SK-N-SH (cell line): ENCODE measurements around the gene SRGAP1. TPM values are rescaled to one million over a fixed set of nuclear protein-coding genes. Genes with fewer than 3 reads are reported as not detected.

ENCODE experiments used
- CTCF ChIA-PET: fragments of 300-600, 350-600 bp; formaldehyde crosslinking; extraction: SDS; loops from one replicate; lab custom pipeline; 2021; lab: Yijun Ruan, JAX
- POLR2A ChIA-PET: fragments of 350-600 bp; sonication (Branson Sonifier 250); formaldehyde crosslinking; extraction: SDS; loops from one replicate; lab custom pipeline; 2020; ENCODE audit warnings: antibody characterized with exemption, inconsistent platforms; lab: Yijun Ruan, JAX
- DNase-seq: peaks from one replicate; pipeline ENCODE4 v3.0.0; 2012
- H2AFZ ChIP-seq: fragments of 200-600 bp; sonication (generic); 2 replicates; pipeline ENCODE4 v1.8.1; 2016; ENCODE audit warnings: antibody characterized with exemption, mild to moderate bottlenecking, low read depth
- H3F3A ChIP-seq: fragments of 200-600 bp; sonication (generic); replicated peaks from 2 replicates; pipeline ENCODE3; 2016; ENCODE audit warnings: antibody characterized with exemption, mild to moderate bottlenecking; ENCODE audit not compliant: insufficient read depth
- H3K27ac ChIP-seq, 2 experiments: fragments of 200-500 bp in 1 of 2; fragments of 200-600 bp in 1 of 2; sonication (Bioruptor generic) in 1 of 2; sonication (generic), shearing (Covaris generic) in 1 of 2; 2 replicates each; pipeline versions ENCODE4 v1.5.1 to v1.6.1; 2014 to 2016; ENCODE audit warnings: low read depth in 2 of 2, inconsistent platforms in 1 of 2, low read length in 1 of 2, mild to moderate bottlenecking in 1 of 2, mixed read lengths in 1 of 2
- H3K27me3 ChIP-seq: fragments of 200-600 bp; sonication (generic), shearing (Covaris generic); 2 replicates; pipeline ENCODE4 v1.6.1; 2016; ENCODE audit warnings: mixed run types; ENCODE audit not compliant: insufficient read depth
- H3K36me3 ChIP-seq, 2 experiments: fragments of 200-500 bp in 1 of 2; fragments of 200-600 bp in 1 of 2; sonication (Bioruptor generic) in 1 of 2; sonication (generic) in 1 of 2; replicated peaks in 1 of 2; 2 replicates each; pipeline versions ENCODE3 to v1.5.1; 2014 to 2016; ENCODE audit warnings: low read length in 1 of 2, mild to moderate bottlenecking in 1 of 2; ENCODE audit not compliant: insufficient read depth in 2 of 2, control insufficient read depth in 1 of 2
- H3K4me1 ChIP-seq, 2 experiments: fragments of 200-500 bp in 1 of 2; fragments of 200-600 bp in 1 of 2; sonication (Bioruptor generic) in 1 of 2; sonication (generic), shearing (Covaris generic) in 1 of 2; 2 replicates each; pipeline versions ENCODE4 v1.5.1 to v1.6.1; 2014 to 2016; ENCODE audit warnings: low read depth in 1 of 2, low read length in 1 of 2, mixed run types in 1 of 2; ENCODE audit not compliant: insufficient read depth in 2 of 2, control insufficient read depth in 1 of 2
- H3K4me2 ChIP-seq: fragments of 200-600 bp; sonication (generic), shearing (Covaris generic); 2 replicates; pipeline ENCODE4 v1.6.1; 2017; ENCODE audit warnings: mixed run types
- H3K4me3 ChIP-seq, 2 experiments: fragments of 200-500 bp in 1 of 2; fragments of 200-600 bp in 1 of 2; sonication (Bioruptor generic) in 1 of 2; sonication (generic), shearing (Covaris generic) in 1 of 2; 2 replicates each; pipeline versions ENCODE4 v1.5.1 to v1.8.1; 2014 to 2016; ENCODE audit warnings: low read depth in 2 of 2, inconsistent platforms in 1 of 2, low read length in 1 of 2, mild to moderate bottlenecking in 1 of 2, mixed read lengths in 1 of 2, moderate library complexity in 1 of 2
- H3K79me2 ChIP-seq: fragments of 200-600 bp; sonication (generic); 2 replicates; pipeline ENCODE4 v1.8.1; 2017; ENCODE audit warnings: mild to moderate bottlenecking; ENCODE audit not compliant: insufficient read depth
- H3K9ac ChIP-seq: fragments of 200-600 bp; sonication (generic); 2 replicates; pipeline ENCODE4 v1.6.1; 2017; ENCODE audit warnings: mixed run types
- H3K9me2 ChIP-seq: fragments of 200-600 bp; sonication (generic); 2 replicates; pipeline ENCODE4 v1.6.1; 2017; ENCODE audit warnings: mixed run types
- H3K9me3 ChIP-seq: fragments of 200-600 bp; sonication (generic); 2 replicates; pipeline ENCODE4 v1.6.1; 2017; ENCODE audit warnings: mixed run types, mild to moderate bottlenecking, moderate library complexity
- H4K20me1 ChIP-seq: fragments of 200-600 bp; sonication (generic); 2 replicates; pipeline ENCODE4 v1.6.1; 2017; ENCODE audit warnings: mild to moderate bottlenecking, mixed run types; ENCODE audit not compliant: insufficient read depth
- ELF1 ChIP-seq: IDR thresholded peaks from 2 replicates; pipeline ENCODE4 v1.4.0; 2012
- EP300 ChIP-seq, 2 experiments: IDR thresholded peaks; 2 replicates each; pipeline versions ENCODE4 v1.4.0 to v1.6.1; 2012; ENCODE audit warnings: borderline replicate concordance in 1 of 2, low read depth in 1 of 2, low read length in 1 of 2
- FOSL2 ChIP-seq: IDR thresholded peaks from 2 replicates; pipeline ENCODE4 v1.4.0; 2012; ENCODE audit warnings: low read depth, mild to moderate bottlenecking, moderate library complexity, borderline replicate concordance
- FOXJ3 ChIP-seq: sonication (generic); formaldehyde crosslinking; IDR thresholded peaks from 2 replicates; pipeline ENCODE4 v1.5.1; 2020; ENCODE audit warnings: mild to moderate bottlenecking, missing genetic modification reagents
- GATA2 ChIP-seq: sonication (generic); formaldehyde crosslinking; IDR thresholded peaks from 2 replicates; pipeline ENCODE4 v1.5.0; 2020; ENCODE audit warnings: mild to moderate bottlenecking, missing genetic modification reagents
- JUND ChIP-seq: IDR thresholded peaks from 2 replicates; pipeline ENCODE4 v1.4.0; 2012
- MEF2A ChIP-seq: IDR thresholded peaks from 2 replicates; pipeline ENCODE4 v1.4.0; 2012; ENCODE audit warnings: low read depth, borderline replicate concordance
- RCOR1 ChIP-seq: fragments of 150-350 bp; IDR thresholded peaks from 2 replicates; pipeline ENCODE4 v1.6.1; 2017; ENCODE audit warnings: antibody characterized with exemption, low read length
- TAF1 ChIP-seq: IDR thresholded peaks from 2 replicates; pipeline ENCODE4 v1.6.1; 2012; ENCODE audit warnings: low read depth, mild to moderate bottlenecking, low read length, moderate library complexity, borderline replicate concordance
- TCF12 ChIP-seq: IDR thresholded peaks from 2 replicates; pipeline ENCODE4 v1.4.0; 2012
- TEAD4 ChIP-seq: IDR thresholded peaks from 2 replicates; pipeline ENCODE4 v1.4.0; 2012; ENCODE audit warnings: mild to moderate bottlenecking, borderline replicate concordance; ENCODE audit not compliant: insufficient read depth
- YY1 ChIP-seq: IDR thresholded peaks from 2 replicates; pipeline ENCODE4 v1.4.0; 2012; ENCODE audit warnings: low read depth, mild to moderate bottlenecking
- WGBS: methylation state at CpG from one replicate; pipeline ENCODE4 v1.1.6; 2017; ENCODE audit warnings: low lambda C conversion rate; 5-methylcytosine and 5-hydroxymethylcytosine counted together
- polyA plus RNA-seq, 3 experiments: library from polyadenylated mRNA; depleted of rRNA; stranded (reverse); fragments of >200 nt; gene quantifications; 2 replicates each; pipeline ENCODE4 v1.2.3, GENCODE V29; 2012
- TF ChIP-seq, protein P1 (sequence below): fragments of 150-350 bp; IDR thresholded peaks from 2 replicates; pipeline ENCODE4 v1.6.1; 2016; ENCODE audit warnings: mild to moderate bottlenecking, low read depth, low read length
- TF ChIP-seq, protein P2 (sequence below): IDR thresholded peaks from 2 replicates; pipeline ENCODE4; 2012
- TF ChIP-seq, protein P3 (sequence below): IDR thresholded peaks from 2 replicates; pipeline ENCODE4 v1.6.1; 2012; ENCODE audit warnings: mild to moderate bottlenecking, low read depth, low read length, moderate library complexity
- TF ChIP-seq, protein P4 (sequence below): fragments of 150-350 bp; IDR thresholded peaks from 2 replicates; pipeline ENCODE4 v1.6.1; 2017; ENCODE audit warnings: antibody characterized with exemption, low read length, low read depth, borderline replicate concordance
- TF ChIP-seq, protein P5 (sequence below): IDR thresholded peaks from 2 replicates; pipeline ENCODE4 v1.4.0; 2012; ENCODE audit warnings: low read depth

SRGAP1 gene
- polyA plus RNA-seq, 1 of the 3 experiments (the other 2 are of a cell fraction): 2.6 TPM

DNA sequence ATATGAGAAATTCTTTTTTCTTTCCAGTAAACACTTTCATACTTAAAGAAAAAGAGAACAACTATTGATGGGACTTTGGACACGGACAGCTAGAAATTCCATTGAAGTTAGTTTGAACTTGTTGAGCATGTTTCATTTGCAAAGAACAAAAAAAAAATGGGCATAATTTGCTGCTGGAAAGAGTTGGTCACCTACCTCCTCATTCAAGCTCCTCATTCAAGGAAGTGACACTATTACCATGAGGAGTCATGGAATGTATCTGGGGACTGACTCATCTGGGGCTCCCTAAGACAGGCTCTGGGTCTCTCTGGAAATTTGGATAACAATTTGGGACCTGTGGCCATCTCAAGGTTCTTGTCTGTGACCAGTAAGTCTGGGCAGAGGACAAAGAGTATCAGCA is 327.2 kb downstream of the SRGAP1 start:
- TF ChIP-seq JUND (peak; percentile 45; the same call in 1 of the 2 replicates), TCF12 (peak; percentile 38; the same call in 1 of the 2 replicates), TEAD4 (no peak), RCOR1 (no peak), FOSL2 (peak; percentile 54; the same call in 1 of the 2 replicates), MEF2A (no peak), YY1 (no peak), EP300 (IDR thresholded peaks at IDR 0.05; ENCODE audit: borderline replicate concordance in 1 of 2, low read depth in 1 of 2, low read length in 1 of 2) (peak in 1 of 2 experiments; percentile 66; a peak in 2 of 4 replicates)
- TF ChIP-seq, protein P1, sequence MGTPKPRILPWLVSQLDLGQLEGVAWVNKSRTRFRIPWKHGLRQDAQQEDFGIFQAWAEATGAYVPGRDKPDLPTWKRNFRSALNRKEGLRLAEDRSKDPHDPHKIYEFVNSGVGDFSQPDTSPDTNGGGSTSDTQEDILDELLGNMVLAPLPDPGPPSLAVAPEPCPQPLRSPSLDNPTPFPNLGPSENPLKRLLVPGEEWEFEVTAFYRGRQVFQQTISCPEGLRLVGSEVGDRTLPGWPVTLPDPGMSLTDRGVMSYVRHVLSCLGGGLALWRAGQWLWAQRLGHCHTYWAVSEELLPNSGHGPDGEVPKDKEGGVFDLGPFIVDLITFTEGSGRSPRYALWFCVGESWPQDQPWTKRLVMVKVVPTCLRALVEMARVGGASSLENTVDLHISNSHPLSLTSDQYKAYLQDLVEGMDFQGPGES: no peak
- TF ChIP-seq, protein P2, sequence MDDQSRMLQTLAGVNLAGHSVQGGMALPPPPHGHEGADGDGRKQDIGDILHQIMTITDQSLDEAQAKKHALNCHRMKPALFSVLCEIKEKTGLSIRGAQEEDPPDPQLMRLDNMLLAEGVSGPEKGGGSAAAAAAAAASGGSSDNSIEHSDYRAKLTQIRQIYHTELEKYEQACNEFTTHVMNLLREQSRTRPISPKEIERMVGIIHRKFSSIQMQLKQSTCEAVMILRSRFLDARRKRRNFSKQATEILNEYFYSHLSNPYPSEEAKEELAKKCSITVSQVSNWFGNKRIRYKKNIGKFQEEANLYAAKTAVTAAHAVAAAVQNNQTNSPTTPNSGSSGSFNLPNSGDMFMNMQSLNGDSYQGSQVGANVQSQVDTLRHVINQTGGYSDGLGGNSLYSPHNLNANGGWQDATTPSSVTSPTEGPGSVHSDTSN: 0 out of 2 replicates have a peak, but pooled peaks have one; percentile 6
- no peak overlapping the region for H3K4me3 ChIP-seq
- ChIA-PET POLR2A (no interaction called here), CTCF (interaction anchor here (2.1 kb wide), 1 partner anchor 10 kb away, joined by 8 read pairs; no protein-coding TSS in a partner anchor)
- 0 out of 2 replicates have a peak overlapping the region, but pooled peaks have one; percentile 24 for H2AFZ ChIP-seq
- H3K36me3 ChIP-seq: no peaks in the 10 kb centered on the region
- no peaks in the 10 kb centered on the region for H3K9me2 ChIP-seq
- H3K4me2 ChIP-seq: peak overlapping the region; percentile 20; the same call in 1 of the 2 replicates
- WGBS: 17% methylated on average over 1 of the region's 1 CpG
- H3K9ac ChIP-seq: peak overlapping the region; percentile 39; the same call in 1 of the 2 replicates
- no peak for DNase-seq
- peaks cover 18% of the 10 kb centered on the region for H3F3A ChIP-seq
- H3K4me1 ChIP-seq: peaks cover 2 to 25% of the 10 kb centered on the region in 2 experiments; a peak in 2 of 4 replicates
- H3K27ac ChIP-seq: peak overlapping the region in 1 of 2 experiments; percentile 71; a peak in 2 of 4 replicates
- H3K9me3 ChIP-seq: no peaks in the 10 kb centered on the region
- no peaks in the 10 kb centered on the region for H4K20me1 ChIP-seq
- H3K27me3 ChIP-seq: no peaks in the 10 kb centered on the region
- no peaks in the 10 kb centered on the region for H3K79me2 ChIP-seq

DNA sequence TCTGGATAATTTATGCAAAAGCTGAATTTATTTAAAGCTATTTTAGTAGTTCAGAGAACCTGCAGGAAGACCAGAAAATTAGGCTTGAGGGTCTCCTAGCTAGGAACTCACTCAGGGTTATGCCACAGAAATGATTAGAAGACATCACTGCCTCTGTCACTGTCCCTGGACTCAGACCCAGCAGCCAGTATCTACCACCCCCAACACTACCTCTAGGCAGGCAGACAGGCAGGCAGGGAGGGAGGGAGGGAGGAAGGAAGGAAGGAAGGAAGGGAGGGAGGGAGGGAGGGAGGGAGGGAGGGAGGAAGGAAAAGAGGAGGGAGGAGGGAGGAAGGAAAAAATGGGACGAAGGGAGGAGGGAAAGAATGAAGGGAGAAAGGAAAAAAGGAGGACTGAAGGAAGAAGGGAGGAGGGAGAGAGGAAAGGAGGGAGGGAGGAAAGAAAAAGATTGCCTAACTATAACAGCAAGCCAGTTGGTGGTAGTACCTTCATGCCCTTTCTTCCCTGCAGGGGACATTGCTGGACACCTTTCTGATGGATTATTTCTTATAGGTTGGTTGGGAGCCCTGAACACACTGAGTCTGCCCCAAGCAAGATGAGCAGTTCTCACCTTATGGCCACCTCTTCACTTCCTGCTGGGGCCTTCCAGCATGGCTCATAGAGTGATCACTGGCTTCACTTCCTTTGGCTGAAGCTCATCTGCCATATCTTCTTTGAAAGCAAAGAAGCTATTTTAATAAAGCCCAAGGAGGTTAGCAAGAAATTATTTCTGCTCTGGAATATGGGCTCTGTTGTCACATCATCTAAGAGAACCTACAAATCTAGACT is 327.9 kb downstream of the SRGAP1 start:
- Histone ChIP-seq H3K36me3 (no peaks in the 10 kb centered on the region), H2AFZ (no peak overlapping the region), H4K20me1 (no peaks in the 10 kb centered on the region), H3K27ac (peak overlapping the region in 1 of 2 experiments; percentile 71; a peak in 2 of 4 replicates), H3K27me3 (no peaks in the 10 kb centered on the region), H3K9me3 (no peaks in the 10 kb centered on the region), H3K9ac (peak overlapping the region; percentile 39; the same call in 1 of the 2 replicates), H3F3A (peaks cover 21% of the 10 kb centered on the region), H3K4me3 (no peak overlapping the region), H3K9me2 (no peaks in the 10 kb centered on the region), H3K4me2 (peak overlapping the region; percentile 20; the same call in 1 of the 2 replicates), H3K4me1 (peaks cover 2 to 25% of the 10 kb centered on the region in 2 experiments; a peak in 2 of 4 replicates), H3K79me2 (no peaks in the 10 kb centered on the region)
- ChIA-PET POLR2A (no interaction called here), CTCF (interaction anchor here (1.1 to 2.1 kb wide), 2 partner anchors 9 to 13 kb away, joined by 3 to 8 read pairs; no protein-coding TSS in a partner anchor)
- DNase-seq: no peak
- WGBS: 47% methylated on average over 1 of the region's 1 CpG
- TF ChIP-seq FOXJ3 (CRISPR knock-in tag) (no peak), ELF1 (no peak), TAF1 (no peak), FOSL2 (no peak), GATA2 (no peak)
- TF ChIP-seq, protein P1: no peak
- TF ChIP-seq, protein P3, sequence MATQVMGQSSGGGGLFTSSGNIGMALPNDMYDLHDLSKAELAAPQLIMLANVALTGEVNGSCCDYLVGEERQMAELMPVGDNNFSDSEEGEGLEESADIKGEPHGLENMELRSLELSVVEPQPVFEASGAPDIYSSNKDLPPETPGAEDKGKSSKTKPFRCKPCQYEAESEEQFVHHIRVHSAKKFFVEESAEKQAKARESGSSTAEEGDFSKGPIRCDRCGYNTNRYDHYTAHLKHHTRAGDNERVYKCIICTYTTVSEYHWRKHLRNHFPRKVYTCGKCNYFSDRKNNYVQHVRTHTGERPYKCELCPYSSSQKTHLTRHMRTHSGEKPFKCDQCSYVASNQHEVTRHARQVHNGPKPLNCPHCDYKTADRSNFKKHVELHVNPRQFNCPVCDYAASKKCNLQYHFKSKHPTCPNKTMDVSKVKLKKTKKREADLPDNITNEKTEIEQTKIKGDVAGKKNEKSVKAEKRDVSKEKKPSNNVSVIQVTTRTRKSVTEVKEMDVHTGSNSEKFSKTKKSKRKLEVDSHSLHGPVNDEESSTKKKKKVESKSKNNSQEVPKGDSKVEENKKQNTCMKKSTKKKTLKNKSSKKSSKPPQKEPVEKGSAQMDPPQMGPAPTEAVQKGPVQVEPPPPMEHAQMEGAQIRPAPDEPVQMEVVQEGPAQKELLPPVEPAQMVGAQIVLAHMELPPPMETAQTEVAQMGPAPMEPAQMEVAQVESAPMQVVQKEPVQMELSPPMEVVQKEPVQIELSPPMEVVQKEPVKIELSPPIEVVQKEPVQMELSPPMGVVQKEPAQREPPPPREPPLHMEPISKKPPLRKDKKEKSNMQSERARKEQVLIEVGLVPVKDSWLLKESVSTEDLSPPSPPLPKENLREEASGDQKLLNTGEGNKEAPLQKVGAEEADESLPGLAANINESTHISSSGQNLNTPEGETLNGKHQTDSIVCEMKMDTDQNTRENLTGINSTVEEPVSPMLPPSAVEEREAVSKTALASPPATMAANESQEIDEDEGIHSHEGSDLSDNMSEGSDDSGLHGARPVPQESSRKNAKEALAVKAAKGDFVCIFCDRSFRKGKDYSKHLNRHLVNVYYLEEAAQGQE: no peak
- TF ChIP-seq, protein P4, sequence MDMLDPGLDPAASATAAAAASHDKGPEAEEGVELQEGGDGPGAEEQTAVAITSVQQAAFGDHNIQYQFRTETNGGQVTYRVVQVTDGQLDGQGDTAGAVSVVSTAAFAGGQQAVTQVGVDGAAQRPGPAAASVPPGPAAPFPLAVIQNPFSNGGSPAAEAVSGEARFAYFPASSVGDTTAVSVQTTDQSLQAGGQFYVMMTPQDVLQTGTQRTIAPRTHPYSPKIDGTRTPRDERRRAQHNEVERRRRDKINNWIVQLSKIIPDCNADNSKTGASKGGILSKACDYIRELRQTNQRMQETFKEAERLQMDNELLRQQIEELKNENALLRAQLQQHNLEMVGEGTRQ: no peak
- TF ChIP-seq, protein P5, sequence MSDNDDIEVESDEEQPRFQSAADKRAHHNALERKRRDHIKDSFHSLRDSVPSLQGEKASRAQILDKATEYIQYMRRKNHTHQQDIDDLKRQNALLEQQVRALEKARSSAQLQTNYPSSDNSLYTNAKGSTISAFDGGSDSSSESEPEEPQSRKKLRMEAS: no peak
